Measurements from ENCODE around the gene FIGNL1.

GRCh38 chr7:50461695-50462094, 11.5 kb upstream of the FIGNL1 start:
- TF ChIP-seq POLR2AphosphoS5 (IDR thresholded peaks at IDR 0.05): no peak
- TF ChIP-seq CTCF (IDR thresholded peaks at IDR 0.05): no peak
- TF ChIP-seq POLR2A (IDR thresholded peaks at IDR 0.05): no peak
